Urothelium cell line (cell line): Measurements from ENCODE around the gene PRPF18.

Experiments used
- DNase-seq: peaks from one replicate; pipeline ENCODE4 v3.0.0; 2011; ENCODE audit warnings: low spot score, mixed read lengths
- FAIRE-seq: peaks from 2 replicates; lab custom pipeline; 2011; peaks lifted over from hg19 to GRCh38; lab: Jason Lieb, UNC

The PRPF18 gene

GRCh38 chr10:13665516-13666262 is 78.9 kb downstream of the PRPF18 start:
- DNase-seq, result no peak
- no peak for FAIRE-seq

- FAIRE-seq (no peak), DNase-seq (no peak)
These were observed 81.4 kb downstream of the PRPF18 start for GRCh38 chr10:13668126-13668525.

GRCh38 chr10:13669182-13669855 is 82.6 kb downstream of the PRPF18 start:
- FAIRE-seq (no peak), DNase-seq (no peak)

GRCh38 chr10:13669901-13670300 is 83.1 kb downstream of the PRPF18 start:
- DNase-seq (no peak), FAIRE-seq (no peak)

- FAIRE-seq, result no peak
- no peak for DNase-seq
These were observed 83.5 kb downstream of the PRPF18 start for GRCh38 chr10:13670311-13670710.

- no peak for DNase-seq
- no peak for FAIRE-seq
These were observed 85.1 kb downstream of the PRPF18 start for GRCh38 chr10:13671904-13672303.

GRCh38 chr10:13672548-13672947 is 85.8 kb downstream of the PRPF18 start:
- DNase-seq, result no peak
- FAIRE-seq, result no peak

GRCh38 chr10:13673156-13673555 is 86.4 kb downstream of the PRPF18 start:
- FAIRE-seq (no peak), DNase-seq (no peak)

GRCh38 chr10:13674645-13675588 is 88.2 kb downstream of the PRPF18 start:
- FAIRE-seq (no peak), DNase-seq (no peak)

GRCh38 chr10:13678101-13678843 is 91.5 kb downstream of the PRPF18 start:
- DNase-seq (no peak), FAIRE-seq (no peak)
